BLaER1 treated with 17β-estradiol and CSF1 and Interleukin-3, amounts not matched to agents 10 nM and 100 nM (cell line): ENCODE measurements around the gene TTYH2.

Experiments used
- H3K27ac ChIP-seq, 11 experiments: shearing (Covaris generic); formaldehyde crosslinking; 2 replicates each; pipeline ENCODE4 v1.8.1; 2022
- H3K27me3 ChIP-seq, 11 experiments: shearing (Covaris generic); formaldehyde crosslinking; 2 replicates each; pipeline ENCODE4 v1.8.1; 2022
- H3K36me3 ChIP-seq, 11 experiments: shearing (Covaris generic); formaldehyde crosslinking; 2 replicates each; pipeline ENCODE4 v1.8.1; 2022
- H3K4me1 ChIP-seq, 10 experiments: shearing (Covaris generic); formaldehyde crosslinking; 2 replicates each; pipeline ENCODE4 v1.8.1; 2022
- H3K4me2 ChIP-seq, 11 experiments: shearing (Covaris generic); formaldehyde crosslinking; 2 replicates each; pipeline ENCODE4 v1.8.1; 2022
- H3K4me3 ChIP-seq, 10 experiments: shearing (Covaris generic); formaldehyde crosslinking; 2 replicates each; pipeline ENCODE4 v1.8.1; 2022
- H3K9ac ChIP-seq, 11 experiments: shearing (Covaris generic); formaldehyde crosslinking; 2 replicates each; pipeline ENCODE4 v1.8.1; 2022
- H3K9me3 ChIP-seq, 11 experiments: shearing (Covaris generic); formaldehyde crosslinking; replicated peaks in 1 of 11; 2 replicates each; pipeline ENCODE4 v1.8.1; 2022
- H4K20me1 ChIP-seq, 11 experiments: shearing (Covaris generic); formaldehyde crosslinking; 2 replicates each; pipeline ENCODE4 v1.8.1; 2022
- Cebpa-rat ChIP-seq, 11 experiments: shearing (Covaris generic); IDR thresholded peaks; 2 replicates each; pipeline ENCODE4 v1.8.1; 2022

Gene TTYH2

GRCh38 chr17:74296548-74296936 is 83.2 kb downstream of the TTYH2 start:
- H3K9me3 ChIP-seq: peaks cover 0 to 7% (median 0%) of the 10 kb centered on the region in 11 experiments; a peak in 2 of 22 replicates
- H3K27me3 ChIP-seq: no peaks in the 10 kb centered on the region
- peaks cover 14 to 51% (median 45%) of the 10 kb centered on the region in 10 experiments for H3K4me1 ChIP-seq
- H3K4me3 ChIP-seq: no peak overlapping the region
- no peak for TF ChIP-seq Cebpa-rat (IDR thresholded peaks at IDR 0.05)
- no peaks in the 10 kb centered on the region for H4K20me1 ChIP-seq
- peak overlapping the region in 8 of 11 experiments; percentile 5 to 36 (median 12); a peak in 6 of 22 replicates for H3K4me2 ChIP-seq
- no peak overlapping the region for H3K27ac ChIP-seq
- no peak overlapping the region for H3K9ac ChIP-seq
- H3K36me3 ChIP-seq: no peaks in the 10 kb centered on the region

GRCh38 chr17:74297941-74298340 is 84.6 kb downstream of the TTYH2 start:
- peaks cover 0 to 7% (median 0%) of the 10 kb centered on the region in 11 experiments; a peak in 4 of 22 replicates for H3K9me3 ChIP-seq
- H3K4me3 ChIP-seq: no peak overlapping the region
- peaks cover 23 to 63% (median 56%) of the 10 kb centered on the region in 10 experiments for H3K4me1 ChIP-seq
- no peaks in the 10 kb centered on the region for H3K36me3 ChIP-seq
- peak overlapping the region in 9 of 11 experiments; percentile 0 to 57 (median 23); a peak in 10 of 22 replicates for H3K4me2 ChIP-seq
- no peaks in the 10 kb centered on the region for H3K27me3 ChIP-seq
- TF ChIP-seq Cebpa-rat (IDR thresholded peaks at IDR 0.05): no peak
- 0 out of 22 replicates have a peak overlapping the region, but pooled peaks of 2 of the 11 experiments have one; percentile 14 to 32 for H3K27ac ChIP-seq
- peak overlapping the region in 6 of 11 experiments; percentile 6 to 48 (median 20); a peak in 4 of 22 replicates for H3K9ac ChIP-seq
- H4K20me1 ChIP-seq: no peaks in the 10 kb centered on the region

- Histone ChIP-seq H3K4me2 (peak overlapping the region in 9 of 11 experiments; percentile 67 to 88 (median 78); a peak in 14 of 22 replicates), H3K9me3 (peaks cover 0 to 7% (median 0%) of the 10 kb centered on the region in 11 experiments; a peak in 4 of 22 replicates), H3K27me3 (no peaks in the 10 kb centered on the region), H4K20me1 (no peaks in the 10 kb centered on the region), H3K27ac (peak overlapping the region in 2 of 11 experiments; percentile 3 to 96; a peak in 2 of 22 replicates), H3K9ac (no peak overlapping the region; a peak in 1 of 22 replicates), H3K36me3 (no peaks in the 10 kb centered on the region), H3K4me1 (peaks cover 31 to 72% (median 65%) of the 10 kb centered on the region in 10 experiments), H3K4me3 (no peak overlapping the region)
- TF ChIP-seq Cebpa-rat (IDR thresholded peaks at IDR 0.05): no peak
These were observed 85.4 kb downstream of the TTYH2 start for GRCh38 chr17:74298778-74299177.

- no peaks in the 10 kb centered on the region for H3K36me3 ChIP-seq
- H3K4me1 ChIP-seq: peaks cover 38 to 78% (median 71%) of the 10 kb centered on the region in 10 experiments
- peaks cover 0 to 6% (median 0%) of the 10 kb centered on the region in 11 experiments; a peak in 4 of 22 replicates for H3K9me3 ChIP-seq
- peak overlapping the region in 4 of 11 experiments; percentile 12 to 44 (median 24); a peak in 4 of 22 replicates for H3K9ac ChIP-seq
- peak overlapping the region; percentile 0 to 88 (median 77); a peak in 19 of 22 replicates for H3K4me2 ChIP-seq
- TF ChIP-seq Cebpa-rat (IDR thresholded peaks at IDR 0.05): no peak
- peak overlapping the region in 6 of 11 experiments; percentile 18 to 96 (median 43); a peak in 9 of 22 replicates for H3K27ac ChIP-seq
- H3K4me3 ChIP-seq: no peak overlapping the region
- H4K20me1 ChIP-seq: no peaks in the 10 kb centered on the region
- H3K27me3 ChIP-seq: no peaks in the 10 kb centered on the region
These were observed 86.0 kb downstream of the TTYH2 start for GRCh38 chr17:74299226-74300009.

- H3K9ac ChIP-seq: peak overlapping the region in 9 of 11 experiments; percentile 31 to 81 (median 75); a peak in 17 of 22 replicates
- H3K4me3 ChIP-seq: peak overlapping the region in 2 of 10 experiments; percentile 1 to 10; a peak in 1 of 20 replicates
- H4K20me1 ChIP-seq: no peaks in the 10 kb centered on the region
- peaks cover 69 to 97% (median 92%) of the 10 kb centered on the region in 10 experiments for H3K4me1 ChIP-seq
- peak overlapping the region in 10 of 11 experiments; percentile 41 to 96 (median 90); a peak in 19 of 22 replicates for H3K27ac ChIP-seq
- H3K4me2 ChIP-seq: peak overlapping the region; percentile 49 to 93 (median 81)
- peak in 10 of 11 experiments; percentile 35 to 98 (median 96); a peak in 18 of 22 replicates for TF ChIP-seq Cebpa-rat (IDR thresholded peaks at IDR 0.05)
- no peaks in the 10 kb centered on the region for H3K36me3 ChIP-seq
- H3K27me3 ChIP-seq: no peaks in the 10 kb centered on the region
- peaks cover 0 to 6% (median 0%) of the 10 kb centered on the region in 11 experiments; a peak in 2 of 22 replicates for H3K9me3 ChIP-seq
These were observed 89.9 kb downstream of the TTYH2 start for GRCh38 chr17:74303305-74303704.

- H3K27ac ChIP-seq: peak overlapping the region in 9 of 11 experiments; percentile 70 to 96 (median 92); a peak in 17 of 22 replicates
- H3K36me3 ChIP-seq: no peaks in the 10 kb centered on the region
- no peak for TF ChIP-seq Cebpa-rat (IDR thresholded peaks at IDR 0.05)
- H3K9ac ChIP-seq: peak overlapping the region in 8 of 11 experiments; percentile 27 to 80 (median 76); a peak in 13 of 22 replicates
- no peak overlapping the region for H3K4me3 ChIP-seq
- no peaks in the 10 kb centered on the region for H3K27me3 ChIP-seq
- H3K4me2 ChIP-seq: peak overlapping the region; percentile 75 to 93 (median 81); a peak in 20 of 22 replicates
- no peaks in the 10 kb centered on the region for H4K20me1 ChIP-seq
- peaks cover 0 to 6% (median 0%) of the 10 kb centered on the region in 11 experiments; a peak in 2 of 22 replicates for H3K9me3 ChIP-seq
- H3K4me1 ChIP-seq: peaks cover 75 to 99% (median 97%) of the 10 kb centered on the region in 10 experiments
These were observed 90.8 kb downstream of the TTYH2 start for GRCh38 chr17:74304184-74304583.

GRCh38 chr17:74305865-74306654 is 92.7 kb downstream of the TTYH2 start:
- H3K9me3 ChIP-seq: peaks cover 0 to 6% (median 0%) of the 10 kb centered on the region in 11 experiments; a peak in 2 of 22 replicates
- H3K4me3 ChIP-seq: peak overlapping the region in 1 of 10 experiments; percentile 29; a peak in 1 of 20 replicates
- H3K9ac ChIP-seq: peak overlapping the region in 10 of 11 experiments; percentile 18 to 80 (median 74); a peak in 17 of 22 replicates
- H3K4me2 ChIP-seq: peak overlapping the region; percentile 75 to 93 (median 81)
- peaks cover 73 to 98% (median 87%) of the 10 kb centered on the region in 10 experiments for H3K4me1 ChIP-seq
- no peaks in the 10 kb centered on the region for H4K20me1 ChIP-seq
- H3K27me3 ChIP-seq: no peaks in the 10 kb centered on the region
- no peaks in the 10 kb centered on the region for H3K36me3 ChIP-seq
- TF ChIP-seq Cebpa-rat (IDR thresholded peaks at IDR 0.05): peak in 8 of 11 experiments; percentile 68 to 82 (median 70); a peak in 14 of 22 replicates
- peak overlapping the region in 10 of 11 experiments; percentile 51 to 96 (median 90); a peak in 19 of 22 replicates for H3K27ac ChIP-seq
